Osteoblast (primary cell): Measurements from ENCODE around the gene UBFD1. TPM values are rescaled to one million over a fixed set of nuclear protein-coding genes. Genes with fewer than 3 reads are reported as not detected.
"Not testable (repeated sequence)": the region's sequence is repeated elsewhere in the genome, so short reads cannot be mapped to it uniquely, and the experiment has no call there.

Experiments used
- DNase-seq: peaks from one replicate; pipeline ENCODE4 v3.0.0; 2011; ENCODE audit warnings: low spot score, mixed read lengths; ENCODE audit not compliant: insufficient read length; ENCODE audit errors: missing footprints
- H2AFZ ChIP-seq: 2 replicates; pipeline ENCODE4 v1.6.0; 2011; ENCODE audit warnings: mild to moderate bottlenecking, low read length
- H3K27ac ChIP-seq: 2 replicates; pipeline ENCODE4 v1.5.1; 2011; ENCODE audit warnings: mild to moderate bottlenecking, low read depth, low read length, moderate library complexity
- H3K27me3 ChIP-seq: 2 replicates; pipeline ENCODE4 v1.6.0; 2012; ENCODE audit warnings: mild to moderate bottlenecking, control low read depth, inconsistent platforms, low read length, moderate library complexity; ENCODE audit not compliant: insufficient read depth
- H3K36me3 ChIP-seq: 2 replicates; pipeline ENCODE4 v1.5.1; 2011; ENCODE audit warnings: mild to moderate bottlenecking, low read length, control low read depth, moderate library complexity; ENCODE audit not compliant: insufficient read depth
- H3K4me1 ChIP-seq: 2 replicates; pipeline ENCODE4 v1.5.1; 2011; ENCODE audit warnings: mild to moderate bottlenecking, low read length, control low read depth, moderate library complexity; ENCODE audit not compliant: insufficient read depth
- H3K4me2 ChIP-seq: 2 replicates; pipeline ENCODE4 v1.6.0; 2011; ENCODE audit warnings: mild to moderate bottlenecking, low read length; ENCODE audit not compliant: insufficient read depth
- H3K4me3 ChIP-seq: fragments of 200-600 bp; sonication (generic); 3 replicates; pipeline ENCODE4 v1.5.1; 2012; ENCODE audit warnings: mild to moderate bottlenecking, low read length, inconsistent platforms; ENCODE audit not compliant: insufficient read depth
- H3K79me2 ChIP-seq: 2 replicates; pipeline ENCODE4 v1.6.0; 2012; ENCODE audit warnings: mild to moderate bottlenecking, low read length, control low read depth, inconsistent platforms; ENCODE audit not compliant: insufficient read depth
- H3K9me3 ChIP-seq: 2 replicates; pipeline ENCODE4 v1.5.1; 2011; ENCODE audit warnings: low read depth, low read length, control low read depth
- H4K20me1 ChIP-seq: 2 replicates; pipeline ENCODE4 v1.6.0; 2012; ENCODE audit warnings: mild to moderate bottlenecking, low read length, control low read depth; ENCODE audit not compliant: insufficient read depth
- CTCF ChIP-seq: IDR thresholded peaks from 2 replicates; pipeline ENCODE4 v1.5.1; 2011; ENCODE audit warnings: mild to moderate bottlenecking, low read depth, low read length, moderate library complexity; ENCODE audit errors: extremely low read depth
- total RNA-seq: library from RNA; depleted of rRNA; stranded (reverse); fragments of >200 nt; gene quantifications from 2 replicates; pipeline ENCODE4 v1.2.3, GENCODE V29; 2012

Gene UBFD1
- total RNA-seq, 1 donor: 109 TPM

- Histone ChIP-seq H3K4me1 (peaks cover 22% of the 10 kb centered on the region), H4K20me1 (peaks cover 34% of the 10 kb centered on the region), H3K27ac (peak overlapping the region; percentile 45), H3K79me2 (peaks cover 27% of the 10 kb centered on the region), H3K4me2 (peak overlapping the region; percentile 92), H2AFZ (peak overlapping the region; percentile 49), H3K36me3 (peaks cover 4% of the 10 kb centered on the region), H3K4me3 (peak overlapping the region; percentile 79), H3K9me3 (no peaks in the 10 kb centered on the region), H3K27me3 (no peaks in the 10 kb centered on the region)
- peak; percentile 83 for DNase-seq
- no peak for TF ChIP-seq CTCF
These were observed 47.8 kb upstream of the UBFD1 start for GRCh38 chr16:23509782-23510163.

GRCh38 chr16:23510164-23510914 is 47.2 kb upstream of the UBFD1 start, which contains the start of gene GGA2:
Gene GGA2, minus strand, starts transcription at chr16:23510494. Its CDS starts 83 bp downstream, at chr16:23510411.
- Histone ChIP-seq H3K9me3 (no peaks in the 10 kb centered on the region), H3K27me3 (no peaks in the 10 kb centered on the region), H3K27ac (peak within 1 kb of the TSS; percentile 45), H3K79me2 (peaks cover 27% of the 10 kb centered on the region), H3K4me3 (peak within 1 kb of the TSS; percentile 79), H3K4me1 (peaks cover 17% of the 10 kb centered on the region), H3K4me2 (peak within 1 kb of the TSS; percentile 92), H3K36me3 (peaks cover 5% of the 10 kb centered on the region), H2AFZ (peak within 1 kb of the TSS; percentile 87), H4K20me1 (peaks cover 28% of the 10 kb centered on the region)
- DNase-seq: peak; percentile 98
- TF ChIP-seq CTCF: no peak

GRCh38 chr16:23510915-23511270 is 46.6 kb upstream of the UBFD1 start:
- not testable (repeated sequence) for H3K27me3 ChIP-seq, H3K9me3 ChIP-seq, H3K36me3 ChIP-seq, DNase-seq, H3K27ac ChIP-seq
- Histone ChIP-seq H3K79me2 (peaks cover 27% of the 10 kb centered on the region), H3K4me2 (peak overlapping the region; percentile 92), H4K20me1 (peaks cover 25% of the 10 kb centered on the region), H3K4me3 (peak overlapping the region; percentile 79), H3K4me1 (peaks cover 16% of the 10 kb centered on the region), H2AFZ (peak overlapping the region; percentile 87)

GRCh38 chr16:23511731-23512130 is 45.8 kb upstream of the UBFD1 start:
- Histone ChIP-seq H3K27me3 (no peaks in the 10 kb centered on the region), H3K79me2 (peaks cover 21% of the 10 kb centered on the region)
- DNase-seq: no peak

More at GRCh38 chr16:23511731-23512130, 45.8 kb upstream of the UBFD1 start:
- Histone ChIP-seq H2AFZ (no peak overlapping the region), H3K36me3 (peaks cover 5% of the 10 kb centered on the region), H4K20me1 (peaks cover 17% of the 10 kb centered on the region), H3K4me3 (no peak overlapping the region), H3K4me1 (peaks cover 12% of the 10 kb centered on the region), H3K27ac (no peak overlapping the region), H3K4me2 (no peak overlapping the region), H3K9me3 (no peaks in the 10 kb centered on the region)
- no peak for TF ChIP-seq CTCF
